ENCODE measurements around the gene ATXN7.

ATXN7 gene, protein sequence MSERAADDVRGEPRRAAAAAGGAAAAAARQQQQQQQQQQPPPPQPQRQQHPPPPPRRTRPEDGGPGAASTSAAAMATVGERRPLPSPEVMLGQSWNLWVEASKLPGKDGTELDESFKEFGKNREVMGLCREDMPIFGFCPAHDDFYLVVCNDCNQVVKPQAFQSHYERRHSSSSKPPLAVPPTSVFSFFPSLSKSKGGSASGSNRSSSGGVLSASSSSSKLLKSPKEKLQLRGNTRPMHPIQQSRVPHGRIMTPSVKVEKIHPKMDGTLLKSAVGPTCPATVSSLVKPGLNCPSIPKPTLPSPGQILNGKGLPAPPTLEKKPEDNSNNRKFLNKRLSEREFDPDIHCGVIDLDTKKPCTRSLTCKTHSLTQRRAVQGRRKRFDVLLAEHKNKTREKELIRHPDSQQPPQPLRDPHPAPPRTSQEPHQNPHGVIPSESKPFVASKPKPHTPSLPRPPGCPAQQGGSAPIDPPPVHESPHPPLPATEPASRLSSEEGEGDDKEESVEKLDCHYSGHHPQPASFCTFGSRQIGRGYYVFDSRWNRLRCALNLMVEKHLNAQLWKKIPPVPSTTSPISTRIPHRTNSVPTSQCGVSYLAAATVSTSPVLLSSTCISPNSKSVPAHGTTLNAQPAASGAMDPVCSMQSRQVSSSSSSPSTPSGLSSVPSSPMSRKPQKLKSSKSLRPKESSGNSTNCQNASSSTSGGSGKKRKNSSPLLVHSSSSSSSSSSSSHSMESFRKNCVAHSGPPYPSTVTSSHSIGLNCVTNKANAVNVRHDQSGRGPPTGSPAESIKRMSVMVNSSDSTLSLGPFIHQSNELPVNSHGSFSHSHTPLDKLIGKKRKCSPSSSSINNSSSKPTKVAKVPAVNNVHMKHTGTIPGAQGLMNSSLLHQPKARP

DNA sequence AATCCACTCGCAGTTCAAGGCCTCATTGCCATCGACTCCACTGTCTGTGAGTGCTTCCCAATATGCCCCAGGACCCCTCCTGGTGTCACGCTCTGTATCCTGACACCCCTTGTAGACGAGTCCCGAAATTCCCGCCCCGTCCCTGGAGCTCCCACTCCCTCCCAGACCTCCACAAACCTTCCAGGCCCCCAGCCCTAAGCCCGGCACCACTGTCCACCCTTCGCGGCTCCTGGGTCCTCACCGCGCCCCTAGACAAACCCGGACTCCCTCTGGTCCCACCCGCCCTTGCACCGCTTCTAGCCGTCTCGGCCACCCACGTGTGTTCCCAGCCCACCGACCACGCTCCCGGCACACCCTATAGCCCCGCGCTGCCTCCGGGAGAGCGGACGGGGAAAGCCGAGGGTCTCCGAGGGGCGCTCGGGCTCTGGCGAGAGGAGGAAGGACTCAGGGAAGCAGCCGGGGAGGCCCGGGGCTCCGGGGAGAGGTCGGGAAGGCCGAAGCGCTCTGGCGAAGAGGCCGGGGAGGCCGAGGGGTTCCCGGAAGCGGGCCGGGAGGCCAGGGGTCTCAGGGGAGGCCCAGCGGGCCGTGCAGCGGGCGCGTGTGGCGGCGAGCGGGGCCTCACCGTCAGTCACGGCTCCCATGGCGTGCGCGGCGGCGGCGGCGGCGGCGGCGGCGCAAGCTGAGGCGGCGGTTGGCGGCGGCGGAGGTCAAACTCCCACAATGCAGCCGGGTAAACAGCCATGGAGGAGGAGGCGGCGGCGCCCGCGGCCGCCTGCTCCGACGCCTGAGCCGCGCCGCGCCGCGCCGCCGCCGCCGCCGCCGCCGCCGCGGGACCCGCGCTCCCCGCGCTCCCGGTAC is at the start of gene ATXN7, which contains the start of gene THOC7:
ATXN7 (plus strand) TSS at position 718 of the 858 bp plus-strand sequence. CDS start 48,732 bp downstream, outside the sequence.
THOC7 (minus strand) TSS at position 656 of the 858 bp plus-strand sequence; CDS start at position 641, 15 bp downstream.
- DNase-seq (ENCODE audit: low spot score): peak; percentile 90

DNA sequence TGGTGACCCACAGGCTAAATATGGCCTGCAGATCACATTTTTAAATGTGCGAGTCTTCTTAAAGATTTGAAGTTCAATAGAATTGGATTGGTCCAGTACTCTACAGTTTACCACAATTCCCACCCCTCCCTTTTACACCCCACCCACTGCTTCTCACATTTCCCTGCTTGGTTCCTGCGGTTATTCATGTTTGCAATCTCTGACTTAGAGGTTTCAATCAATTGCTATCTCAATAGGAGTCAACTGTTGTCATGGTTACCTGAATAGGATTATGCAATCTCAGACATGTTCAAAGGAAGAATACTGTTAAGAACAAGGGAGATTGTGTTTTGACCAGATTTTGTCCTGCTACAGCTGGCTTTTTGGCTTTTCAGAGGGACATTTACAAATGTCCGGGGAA is 49.4 kb upstream of the ATXN7 start:
- no peak for DNase-seq (ENCODE audit: low spot score)

DNA sequence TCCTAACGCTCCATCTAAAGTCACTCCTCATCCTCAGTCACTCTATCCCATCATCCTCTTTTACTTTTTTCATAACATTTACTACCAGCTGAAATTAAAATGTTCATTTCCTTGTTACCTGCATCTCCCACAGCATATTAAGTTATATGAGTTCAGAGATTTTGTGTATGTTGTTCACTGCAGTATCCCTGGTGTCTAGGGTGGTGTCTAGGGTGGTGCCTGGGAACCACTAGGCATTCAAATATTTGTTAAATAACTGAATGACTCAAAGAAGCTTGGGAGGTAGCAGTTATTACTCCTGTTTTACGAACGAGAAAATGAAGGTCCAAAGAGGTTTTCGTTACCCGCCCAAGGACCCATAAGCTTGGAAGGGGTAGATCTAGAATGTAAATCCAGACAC is 46.4 kb upstream of the ATXN7 start:
- no peak for DNase-seq (ENCODE audit: low spot score)

DNA sequence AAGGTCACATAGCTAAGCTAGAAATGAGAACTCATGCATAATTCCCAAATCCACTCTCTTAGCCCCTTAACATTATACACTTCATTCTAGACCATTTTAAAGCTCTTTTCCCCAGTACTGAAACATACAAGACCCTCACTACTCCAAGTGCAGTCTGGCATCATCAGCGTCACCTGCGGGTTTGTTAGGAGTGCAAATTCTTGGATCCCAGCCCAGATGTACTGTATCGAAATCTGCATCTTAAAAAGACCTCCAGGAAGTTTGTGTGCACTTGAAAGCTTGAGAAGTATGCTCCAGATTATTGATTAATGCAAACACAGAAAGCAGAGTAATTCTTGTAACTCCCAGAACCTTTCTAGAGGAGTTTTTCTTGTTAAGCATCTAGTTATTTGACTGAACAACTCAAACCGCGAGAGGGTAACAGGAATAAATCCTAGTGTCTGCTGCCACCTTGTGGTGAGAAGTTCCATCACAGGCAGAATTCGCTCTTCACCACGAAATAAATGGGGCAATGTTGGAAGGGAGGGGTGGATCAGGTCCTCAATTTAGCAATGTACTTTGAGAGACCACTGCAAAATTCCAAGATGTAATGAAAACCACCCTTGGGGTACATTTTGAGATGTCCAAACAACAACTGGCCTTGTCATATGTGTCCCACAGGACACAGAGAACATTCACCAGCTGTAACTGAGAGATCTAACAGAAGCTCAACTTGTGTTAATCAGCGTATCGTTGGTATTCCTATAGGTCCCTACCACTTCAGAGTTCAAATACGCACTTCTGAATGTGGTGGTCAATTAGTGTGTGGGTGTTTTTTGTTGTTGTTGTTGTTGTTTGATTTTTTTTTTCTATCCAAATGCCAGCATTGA is 45.2 kb upstream of the ATXN7 start:
- peak; percentile 68 for DNase-seq (ENCODE audit: low spot score)

DNA sequence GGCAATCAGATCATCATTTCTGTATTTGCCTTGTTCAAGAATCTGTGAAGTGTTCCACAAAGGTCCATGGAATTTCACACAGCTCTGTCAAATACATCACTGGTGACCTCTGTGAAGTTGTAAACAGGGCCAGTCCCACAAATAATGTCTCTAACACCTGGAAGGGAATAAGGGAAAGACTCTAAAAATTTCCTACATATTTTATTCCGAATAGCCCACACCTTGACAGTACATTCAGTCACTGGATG is 44.6 kb upstream of the ATXN7 start, which contains the start of gene C3orf49:
C3orf49 (plus strand) TSS at position 149 of the 248 bp plus-strand sequence. CDS start 173 bp downstream, outside the sequence.
- no peak for DNase-seq (ENCODE audit: low spot score)

DNA sequence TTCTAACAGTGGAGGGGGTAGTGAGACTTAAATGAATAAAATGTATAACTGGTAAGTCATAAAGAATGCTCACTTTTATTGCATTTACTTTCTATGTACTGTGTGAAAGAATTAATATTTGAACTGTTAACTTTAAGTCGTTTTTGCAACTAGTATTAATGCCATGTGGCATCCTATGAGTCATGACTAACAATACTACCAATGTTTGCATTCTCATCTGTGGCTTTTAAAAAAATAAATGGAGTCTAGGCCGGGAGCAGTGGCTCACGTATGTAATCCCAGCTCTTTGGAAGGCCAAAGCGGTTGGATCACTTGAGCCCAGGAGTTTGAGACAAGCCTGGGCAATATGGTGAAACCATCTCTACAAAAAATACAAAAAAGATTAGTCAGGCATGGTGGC is 39.4 kb upstream of the ATXN7 start:
- DNase-seq (ENCODE audit: low spot score): no peak

DNA sequence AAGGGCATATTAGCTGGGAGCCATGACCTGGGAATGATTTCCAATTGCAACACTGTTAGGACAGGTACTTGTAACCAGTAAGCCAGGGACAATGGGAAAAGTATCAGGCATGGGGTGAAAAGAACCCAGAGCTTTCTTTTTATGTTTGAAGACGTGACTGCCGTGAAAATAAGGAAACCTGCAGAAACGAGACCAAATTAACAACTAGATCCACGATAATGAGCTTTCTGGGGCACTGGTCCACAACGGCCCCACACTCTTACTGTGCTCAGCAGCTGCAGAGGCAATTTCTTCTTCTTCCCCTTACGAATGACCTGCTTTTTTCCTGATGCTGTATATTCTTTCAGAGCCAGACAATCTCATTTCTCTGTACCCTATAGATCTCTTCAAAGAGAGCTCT is 33.1 kb upstream of the ATXN7 start:
- no peak for DNase-seq (ENCODE audit: low spot score)

DNA sequence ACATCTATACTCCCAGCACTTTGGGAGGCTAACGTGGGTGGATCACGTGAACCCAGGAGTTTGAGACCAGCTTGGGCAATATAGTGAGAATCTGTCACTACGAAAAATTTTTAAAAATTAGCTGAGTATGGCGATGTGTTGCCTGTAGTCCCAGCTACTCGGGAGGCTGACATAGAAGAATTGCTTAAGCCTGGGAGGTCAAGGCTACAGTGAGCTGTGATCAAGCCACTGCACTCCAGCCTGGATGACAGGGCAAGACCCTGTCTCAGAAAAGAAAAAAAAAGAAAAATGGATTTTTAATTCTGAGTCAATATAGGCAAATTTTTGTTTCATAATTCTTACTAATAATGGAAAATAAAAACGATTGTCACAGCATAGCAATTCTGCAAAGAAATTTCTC is 31.3 kb upstream of the ATXN7 start:
- DNase-seq (ENCODE audit: low spot score): no peak

DNA sequence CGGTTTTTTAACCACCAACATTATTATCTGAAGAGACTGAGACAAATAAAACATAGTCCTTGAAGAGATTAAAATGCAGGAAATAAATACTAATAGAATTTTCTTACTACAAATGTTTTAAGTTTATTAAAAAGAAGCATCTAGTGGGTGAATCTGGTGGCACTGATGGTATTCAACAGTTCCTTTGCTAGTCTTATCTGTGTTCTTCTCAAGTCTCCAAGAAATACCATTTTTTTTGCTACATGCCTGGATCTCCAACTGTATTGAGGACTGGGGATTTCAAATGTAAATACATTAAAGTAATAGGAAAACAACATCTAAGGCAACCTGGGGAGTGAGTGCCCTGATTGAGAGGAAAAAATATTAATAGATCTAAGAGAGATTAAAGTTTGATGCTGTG is 22.0 kb upstream of the ATXN7 start:
- DNase-seq (ENCODE audit: low spot score): no peak

DNA sequence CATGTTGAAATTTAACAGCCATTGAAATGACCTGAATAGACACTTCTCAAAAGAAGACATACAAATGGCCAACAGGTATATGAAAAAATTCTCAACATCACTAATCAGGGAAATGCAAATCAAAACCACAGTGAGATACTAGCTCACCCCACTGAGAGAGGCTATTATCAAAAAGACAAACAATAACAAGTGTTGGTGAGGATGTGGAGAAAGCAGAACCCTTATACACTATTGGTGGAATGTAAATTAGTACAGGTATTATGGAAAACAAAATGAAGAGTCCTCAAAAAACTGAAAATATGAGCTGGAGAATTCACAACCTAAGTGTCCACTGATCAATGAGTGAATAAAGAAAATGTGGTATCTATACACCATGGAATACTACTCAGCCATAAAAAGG is 21.5 kb upstream of the ATXN7 start:
- no peak for DNase-seq (ENCODE audit: low spot score)

DNA sequence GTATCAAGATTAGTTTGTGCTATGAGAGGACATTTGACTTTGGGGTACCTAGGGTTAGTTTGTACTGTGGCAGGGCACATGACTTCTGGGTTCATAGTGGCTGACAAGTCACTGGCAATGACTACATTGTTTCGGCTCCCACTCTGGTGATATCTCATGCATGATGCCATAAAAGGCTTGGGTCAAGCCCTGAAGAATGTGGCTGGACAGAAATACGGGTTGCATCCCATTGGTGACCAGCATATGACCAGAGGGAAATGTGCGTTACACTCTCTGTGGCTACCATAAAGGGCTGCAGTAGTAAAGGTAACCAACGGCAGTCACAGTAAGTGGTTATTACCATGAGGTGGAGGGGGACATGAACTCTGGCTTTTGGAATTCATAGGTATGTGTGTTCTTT is 18.5 kb upstream of the ATXN7 start:
- DNase-seq (ENCODE audit: low spot score): no peak

DNA sequence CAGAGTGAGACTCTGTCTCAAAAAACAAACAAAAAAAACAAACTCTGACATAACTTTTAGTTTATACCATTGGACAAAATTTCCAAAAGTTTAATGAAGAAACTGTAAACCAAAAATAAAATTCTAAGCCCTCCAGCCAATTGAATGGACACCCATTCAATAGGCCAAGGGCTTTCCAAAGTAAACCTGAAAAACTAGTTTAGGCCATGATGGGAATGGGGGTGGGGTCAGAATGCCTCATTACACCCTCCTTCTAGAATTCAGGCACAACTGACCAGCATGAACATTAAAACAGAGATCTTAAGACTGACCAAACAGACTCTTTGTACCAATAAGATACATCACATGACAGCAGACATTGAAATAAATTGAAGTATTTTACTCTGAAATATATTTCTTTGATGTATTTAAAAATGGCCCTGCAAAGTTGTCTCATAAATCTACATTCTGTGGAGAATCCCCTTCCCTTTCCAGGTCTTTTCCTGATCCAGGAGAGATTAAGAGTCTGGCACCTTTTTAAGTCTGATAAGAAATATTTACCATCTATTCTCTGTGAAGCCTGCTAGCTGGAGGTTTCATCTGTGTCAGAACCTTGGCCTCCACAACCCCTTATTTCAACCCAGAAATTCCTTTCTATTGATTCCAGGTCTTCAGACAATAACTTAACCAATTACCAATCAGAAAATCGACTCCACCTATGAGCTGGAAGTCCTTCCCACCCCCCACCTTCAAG is 15.8 kb upstream of the ATXN7 start:
- no peak for DNase-seq (ENCODE audit: low spot score)

DNA sequence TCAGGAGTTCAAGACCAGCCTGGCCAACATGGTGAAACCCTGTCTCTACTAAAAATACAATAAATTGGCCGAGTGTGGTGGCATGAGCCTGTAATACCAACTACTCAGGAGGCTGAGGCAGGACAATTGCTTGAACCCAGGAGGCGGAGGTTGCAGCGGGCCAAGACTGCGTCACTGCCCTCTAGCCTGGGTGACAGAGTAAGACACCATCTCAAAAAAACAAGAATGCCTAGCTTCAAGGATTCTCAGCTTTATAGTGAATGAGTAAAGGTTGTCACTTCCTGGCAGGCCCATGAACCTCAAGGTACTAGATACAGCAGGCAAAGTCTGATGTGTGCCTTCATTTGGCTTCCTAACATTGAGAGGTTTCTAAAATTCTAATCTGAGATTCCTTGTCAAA is 14.5 kb upstream of the ATXN7 start:
- no peak for DNase-seq (ENCODE audit: low spot score)

DNA sequence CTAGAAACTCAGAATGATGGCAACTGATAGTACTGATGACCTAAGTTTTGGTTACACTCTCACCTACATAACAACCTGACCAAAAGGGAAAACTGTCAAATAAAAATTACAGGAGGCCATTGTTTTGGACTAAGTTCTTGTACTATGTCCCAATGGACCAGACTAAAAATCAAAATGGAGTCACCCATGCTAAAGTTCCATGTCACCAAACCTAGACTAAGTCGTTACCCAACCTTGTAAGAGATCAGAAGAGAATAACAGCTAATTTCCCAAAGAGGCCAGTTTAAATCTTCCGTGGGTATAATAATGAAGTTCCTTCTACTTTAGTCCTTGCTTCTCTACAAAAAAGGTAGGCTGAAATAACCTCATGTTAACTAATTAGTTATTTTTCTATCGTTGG is 12.4 kb upstream of the ATXN7 start:
- no peak for DNase-seq (ENCODE audit: low spot score)

DNA sequence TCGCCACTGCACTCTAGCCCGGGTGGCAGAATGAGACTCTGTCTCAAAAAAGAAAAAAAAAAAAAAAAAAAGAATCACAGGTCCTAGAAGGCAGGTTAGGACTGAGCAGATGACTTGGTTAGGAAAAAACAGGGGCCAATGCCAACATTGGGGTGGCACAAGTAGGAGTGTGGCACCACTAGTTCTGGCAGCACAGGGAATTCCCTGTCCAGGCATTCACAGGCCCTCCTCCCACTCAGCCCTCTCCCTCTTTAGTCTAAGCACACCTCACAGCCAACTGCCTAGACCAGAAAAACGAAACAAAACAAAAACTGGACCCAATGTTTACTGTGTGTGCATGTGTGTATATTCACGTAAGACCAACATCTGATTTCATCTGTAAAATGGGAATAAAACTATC is 10.6 kb upstream of the ATXN7 start:
- no peak for DNase-seq (ENCODE audit: low spot score)

DNA sequence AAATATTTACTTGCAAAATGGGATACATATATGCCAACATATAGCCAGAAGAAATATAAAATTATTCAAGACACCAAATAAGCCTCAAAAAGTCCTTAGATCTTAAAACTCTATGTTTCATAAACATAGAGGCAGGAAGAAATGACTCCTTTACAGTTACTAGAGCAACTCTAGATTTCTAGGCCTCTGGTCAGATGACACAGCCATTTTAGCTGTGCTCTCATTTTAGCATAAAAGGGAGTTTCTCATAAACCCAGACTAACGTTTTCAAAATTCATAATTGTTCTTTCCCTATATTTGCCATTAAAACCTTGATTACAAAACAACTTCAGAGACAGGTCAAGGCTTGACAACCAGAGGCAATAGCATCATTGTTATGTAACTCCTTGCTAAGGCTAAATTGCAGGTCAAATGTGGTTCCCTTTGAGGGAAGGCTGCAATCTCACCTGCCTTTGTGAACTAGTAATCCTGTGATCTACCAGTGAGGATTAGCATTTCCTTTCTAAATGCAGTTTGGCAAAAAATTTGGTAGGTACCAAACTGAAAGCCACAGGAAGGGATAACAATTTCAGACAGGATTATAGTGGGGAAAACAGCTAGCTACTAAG is 8.2 kb upstream of the ATXN7 start:
- no peak for DNase-seq (ENCODE audit: low spot score)

DNA sequence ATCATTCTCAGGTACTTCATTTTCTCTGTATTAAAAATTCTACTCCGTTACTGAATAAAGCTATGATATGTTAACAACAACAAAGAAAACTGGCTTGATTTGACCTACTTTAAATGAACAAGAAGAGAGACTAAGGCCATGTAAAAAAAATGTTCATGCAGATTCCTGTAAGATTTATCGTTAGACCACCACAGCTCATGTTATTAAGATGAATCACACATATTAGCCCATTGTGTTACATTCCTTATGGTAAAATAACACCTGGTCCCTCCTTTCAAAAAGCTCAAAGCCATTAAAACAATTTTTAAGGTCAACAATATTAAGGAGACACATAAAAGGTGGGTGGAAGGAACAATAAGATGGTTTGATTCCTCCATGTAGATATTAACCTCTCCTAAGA is 6.4 kb upstream of the ATXN7 start:
- no peak for DNase-seq (ENCODE audit: low spot score)

DNA sequence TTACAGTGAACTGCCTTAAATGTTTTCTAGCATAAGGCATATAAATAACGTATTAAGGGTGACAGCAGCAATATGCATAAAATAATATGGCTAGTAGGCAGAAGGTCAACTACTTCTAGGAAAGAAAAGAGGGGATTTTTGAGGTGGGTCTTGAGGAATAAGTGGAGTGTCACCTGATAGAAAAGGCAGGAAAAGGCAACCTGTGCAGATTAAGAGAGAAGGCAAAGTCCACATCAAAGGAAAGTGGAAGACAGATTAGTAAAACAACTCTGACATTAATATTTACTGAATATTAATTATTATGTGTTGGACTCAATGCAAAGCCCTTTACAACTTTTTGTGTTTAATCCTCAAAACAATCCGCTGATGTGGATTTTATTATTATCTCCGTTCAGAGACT is 2.9 kb upstream of the ATXN7 start:
- no peak for DNase-seq (ENCODE audit: low spot score)

DNA sequence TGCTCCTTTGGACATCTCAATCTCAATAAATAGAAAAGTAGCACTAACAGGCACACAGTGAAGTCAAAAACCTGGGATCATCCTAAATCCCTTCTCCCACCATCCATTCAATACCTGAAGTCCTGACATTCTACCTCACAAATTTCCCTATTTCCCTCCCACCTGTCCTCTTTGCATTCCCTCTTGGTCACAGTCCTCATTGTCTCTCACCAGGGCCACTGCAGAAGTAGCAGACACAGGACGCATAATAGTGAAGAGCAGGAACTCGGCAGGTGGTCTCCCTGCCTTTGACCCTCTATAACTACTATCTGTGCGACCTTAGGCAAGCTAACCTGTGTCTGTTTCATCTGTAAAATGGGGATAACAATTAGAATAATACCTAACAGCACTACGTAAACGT is 2.4 kb upstream of the ATXN7 start:
- DNase-seq (ENCODE audit: low spot score): no peak

DNA sequence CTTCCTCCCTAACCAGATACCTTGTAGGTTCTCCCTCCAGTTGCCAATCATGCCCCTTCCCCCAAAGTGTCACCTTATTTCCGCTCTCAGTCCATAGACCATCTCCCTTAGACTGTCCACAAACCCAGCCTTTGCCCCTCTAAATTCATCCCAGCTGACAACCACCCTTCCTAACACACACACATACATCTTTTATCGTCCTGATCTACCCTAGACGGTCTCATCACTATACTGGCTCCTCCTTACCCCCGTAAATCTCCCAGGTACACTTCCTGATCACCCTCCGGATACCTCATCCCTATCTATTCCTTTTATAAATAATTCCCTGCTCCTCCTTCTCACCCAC is 890 bp upstream of the ATXN7 start:
- no peak for DNase-seq (ENCODE audit: low spot score)

All from GM03348 (cell line).